Activated CD4-positive, alpha-beta T cell treated with anti-CD3 and anti-CD28 coated beads, Interleukin-2, amount 10 ng/mL, durations not matched to agents 7 days and 5 days (primary cell): ENCODE measurements around the gene MYOZ3. TPM values are rescaled to one million over a fixed set of nuclear protein-coding genes. Genes with fewer than 3 reads are reported as not detected.

Source experiments
- CTCF ChIA-PET: fragments of 350-600 bp; sonication (Branson Sonifier 250); formaldehyde crosslinking; loops from one replicate; lab custom pipeline; 2021; ENCODE audit warnings: antibody characterized with exemption; lab: Charles Lee
- POLR2A ChIA-PET: fragments of 350-600 bp; sonication (Branson Sonifier 250); formaldehyde crosslinking; loops from one replicate; lab custom pipeline; 2021; ENCODE audit warnings: antibody characterized with exemption; lab: Charles Lee
- DNase-seq: peaks from one replicate; pipeline ENCODE4 v3.0.0-alpha.2; 2020
- H3K27ac Mint-ChIP-seq: one replicate; pipeline ENCODE4 v1.8.0; 2021; ENCODE audit warnings: mild to moderate bottlenecking, moderate library complexity, mixed read lengths
- H3K27me3 Mint-ChIP-seq: one replicate; pipeline ENCODE4 v1.8.0; 2021; ENCODE audit warnings: mixed read lengths
- H3K36me3 Mint-ChIP-seq: one replicate; pipeline ENCODE4 v1.8.0; 2021; ENCODE audit warnings: low read depth, mixed read lengths
- H3K4me1 Mint-ChIP-seq: one replicate; pipeline ENCODE4 v1.8.0; 2021; ENCODE audit warnings: mixed read lengths
- H3K4me3 Mint-ChIP-seq: one replicate; pipeline ENCODE4 v1.8.0; 2021; ENCODE audit warnings: mild to moderate bottlenecking, moderate library complexity, mixed read lengths
- H3K9me3 Mint-ChIP-seq: one replicate; pipeline ENCODE4 v1.8.0; 2021; ENCODE audit warnings: mixed read lengths
- total RNA-seq, 2 experiments: library from RNA; stranded (reverse); gene quantifications; one replicate each; pipeline ENCODE4 v1.2.3, GENCODE V29; 2021

The MYOZ3 gene
- total RNA-seq, 2 experiments from 2014 or later, result 0.05 TPM; not detected in 1

DNA sequence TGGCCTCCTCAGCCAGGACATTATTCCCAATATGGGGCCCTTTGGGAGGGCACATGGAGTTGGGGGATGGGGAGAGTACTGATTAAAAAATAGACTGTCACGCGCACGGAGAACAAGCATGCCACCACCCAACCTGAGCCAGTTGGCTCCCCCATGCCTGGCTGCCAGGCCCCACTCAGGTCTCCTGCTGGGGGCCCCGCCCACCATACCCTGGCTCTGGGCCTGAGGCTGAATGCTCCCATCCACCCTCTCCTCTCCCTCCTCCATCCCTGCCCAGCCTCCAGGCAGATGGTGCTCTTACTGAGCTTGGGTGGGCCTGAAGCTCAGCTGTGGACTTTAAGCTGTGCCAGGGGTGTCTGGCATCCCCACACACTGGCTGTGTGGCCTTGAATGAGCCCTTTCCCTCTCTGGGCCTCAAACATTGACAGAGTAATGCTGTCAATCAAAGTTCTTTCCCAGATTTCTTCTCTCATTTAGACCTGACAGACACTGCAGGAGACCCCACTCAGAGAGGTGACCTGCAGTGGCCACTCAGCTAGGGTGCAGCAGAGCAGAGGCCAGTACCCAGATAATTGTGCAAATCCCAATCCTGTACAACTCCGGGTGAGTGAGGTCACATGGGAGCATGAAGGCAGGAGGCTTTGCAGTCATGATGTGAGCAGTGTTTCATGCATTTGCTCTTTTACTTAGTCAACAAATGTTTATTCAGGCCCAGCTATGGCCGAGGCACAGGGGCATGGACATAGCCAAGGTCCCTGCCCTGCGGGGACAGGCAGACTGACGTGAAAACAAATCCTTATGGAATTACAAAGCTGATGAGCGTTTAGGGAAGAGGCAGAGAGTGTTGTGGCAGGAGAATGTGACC lies 30.4 kb upstream of the MYOZ3 start:
- no peak for DNase-seq

DNA sequence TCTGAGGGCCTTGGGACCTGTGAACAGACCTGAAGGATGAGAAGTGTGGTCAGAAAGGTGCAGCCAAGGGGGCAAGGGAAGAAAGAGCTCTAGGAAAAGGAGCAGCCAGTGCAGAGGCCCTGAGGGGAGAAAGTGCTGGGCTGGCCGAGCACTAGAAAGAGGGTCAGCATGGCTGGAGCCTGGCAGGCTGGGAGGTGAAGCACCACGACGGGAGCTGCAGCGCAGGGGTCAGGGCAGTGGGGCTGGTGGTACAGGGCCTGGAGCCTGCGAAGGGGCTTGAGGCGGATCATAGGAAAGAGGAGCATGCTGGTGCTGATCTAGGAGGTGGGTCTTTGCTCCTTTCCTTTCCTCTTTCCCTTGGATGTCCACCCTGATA lies 29.7 kb upstream of the MYOZ3 start:
- POLR2A ChIA-PET, result no interaction called here
- no peak overlapping the region for H3K4me3 Mint-ChIP-seq
- no peaks in the 10 kb centered on the region for H3K36me3 Mint-ChIP-seq
- H3K27ac Mint-ChIP-seq, result no peak overlapping the region
- CTCF ChIA-PET, result no interaction called here
- H3K4me1 Mint-ChIP-seq, result no peaks in the 10 kb centered on the region
- H3K27me3 Mint-ChIP-seq, result peaks cover 10% of the 10 kb centered on the region
- no peak for DNase-seq
- no peaks in the 10 kb centered on the region for H3K9me3 Mint-ChIP-seq

More for the DNA sequence above, 30.4 kb upstream of the MYOZ3 start:
- Mint-ChIP-seq H3K36me3 (no peaks in the 10 kb centered on the region), H3K4me3 (no peak overlapping the region), H3K27ac (no peak overlapping the region), H3K4me1 (no peaks in the 10 kb centered on the region), H3K27me3 (peaks cover 12% of the 10 kb centered on the region), H3K9me3 (no peaks in the 10 kb centered on the region)
- POLR2A ChIA-PET, result no interaction called here
- CTCF ChIA-PET, result no interaction called here

DNA sequence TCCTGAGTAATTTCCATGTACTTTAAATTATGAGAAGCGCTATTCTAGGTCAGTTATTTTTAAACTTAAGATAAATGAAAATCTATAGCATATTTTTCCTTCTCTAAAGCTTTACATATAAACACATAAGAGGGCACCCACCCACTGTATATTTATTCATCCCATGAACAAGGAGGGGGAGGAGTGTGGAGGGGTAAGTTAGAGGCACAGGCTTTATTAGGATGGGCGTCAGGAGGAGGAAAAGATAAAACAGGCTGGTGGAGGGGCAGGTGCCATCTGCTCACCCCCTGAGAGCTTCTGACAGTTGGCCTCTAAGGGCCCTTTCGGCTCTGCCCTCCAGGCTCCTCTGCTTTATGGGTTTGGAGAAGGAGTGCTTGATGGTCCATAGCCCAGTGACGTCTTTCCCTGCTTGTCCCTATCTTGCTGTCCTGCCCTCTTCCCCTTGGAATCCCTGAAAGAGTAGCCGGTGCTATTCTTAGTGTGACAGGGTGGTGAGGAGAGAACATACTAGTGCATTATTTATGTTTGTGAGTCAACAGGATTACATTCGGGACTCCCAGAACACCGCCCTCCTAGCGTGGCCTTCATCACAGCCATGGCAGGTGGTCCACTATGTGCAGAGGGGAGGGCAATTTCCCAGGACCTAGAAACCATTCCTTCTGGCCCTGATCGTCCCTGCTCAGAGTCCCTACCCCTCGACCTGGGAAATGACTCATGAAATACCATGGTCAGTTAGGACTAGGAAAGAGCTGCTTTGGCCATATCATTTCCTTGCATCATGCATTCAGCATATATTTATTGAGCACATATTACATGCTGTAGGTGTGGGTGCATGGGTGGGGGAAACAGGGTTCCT lies 28.5 kb upstream of the MYOZ3 start:
- CTCF ChIA-PET, result no interaction called here
- DNase-seq, result no peak
- H3K4me1 Mint-ChIP-seq, result no peaks in the 10 kb centered on the region
- H3K9me3 Mint-ChIP-seq, result no peaks in the 10 kb centered on the region
- H3K4me3 Mint-ChIP-seq, result no peak overlapping the region
- no peaks in the 10 kb centered on the region for H3K36me3 Mint-ChIP-seq
- H3K27me3 Mint-ChIP-seq, result peaks cover 12% of the 10 kb centered on the region
- POLR2A ChIA-PET, result no interaction called here
- no peak overlapping the region for H3K27ac Mint-ChIP-seq

DNA sequence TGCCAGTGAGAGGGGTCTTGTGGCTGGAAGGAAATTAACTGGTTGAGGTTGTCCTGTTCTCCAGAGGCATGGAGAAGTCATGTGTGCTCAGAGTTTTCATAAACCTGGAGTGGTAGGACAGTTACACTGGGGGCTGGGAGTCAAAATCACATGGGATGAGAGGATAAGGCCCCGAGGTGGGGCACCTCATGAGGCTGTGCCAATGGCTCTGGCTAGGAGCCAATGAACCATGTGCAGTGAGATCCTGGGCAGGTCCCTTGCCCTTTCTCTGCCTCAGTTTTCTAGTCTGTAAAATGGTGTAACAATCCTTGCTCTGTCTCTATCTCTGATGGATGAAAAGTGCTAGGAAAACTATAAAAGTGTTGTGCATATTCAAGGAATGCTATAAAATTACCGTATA lies 27.6 kb upstream of the MYOZ3 start:
- H3K36me3 Mint-ChIP-seq, result no peaks in the 10 kb centered on the region
- no peaks in the 10 kb centered on the region for H3K9me3 Mint-ChIP-seq
- no peaks in the 10 kb centered on the region for H3K4me1 Mint-ChIP-seq
- ChIA-PET POLR2A (no interaction called here), CTCF (no interaction called here)
- no peak for DNase-seq
- no peak overlapping the region for H3K27ac Mint-ChIP-seq
- peaks cover 12% of the 10 kb centered on the region for H3K27me3 Mint-ChIP-seq
- no peak overlapping the region for H3K4me3 Mint-ChIP-seq

DNA sequence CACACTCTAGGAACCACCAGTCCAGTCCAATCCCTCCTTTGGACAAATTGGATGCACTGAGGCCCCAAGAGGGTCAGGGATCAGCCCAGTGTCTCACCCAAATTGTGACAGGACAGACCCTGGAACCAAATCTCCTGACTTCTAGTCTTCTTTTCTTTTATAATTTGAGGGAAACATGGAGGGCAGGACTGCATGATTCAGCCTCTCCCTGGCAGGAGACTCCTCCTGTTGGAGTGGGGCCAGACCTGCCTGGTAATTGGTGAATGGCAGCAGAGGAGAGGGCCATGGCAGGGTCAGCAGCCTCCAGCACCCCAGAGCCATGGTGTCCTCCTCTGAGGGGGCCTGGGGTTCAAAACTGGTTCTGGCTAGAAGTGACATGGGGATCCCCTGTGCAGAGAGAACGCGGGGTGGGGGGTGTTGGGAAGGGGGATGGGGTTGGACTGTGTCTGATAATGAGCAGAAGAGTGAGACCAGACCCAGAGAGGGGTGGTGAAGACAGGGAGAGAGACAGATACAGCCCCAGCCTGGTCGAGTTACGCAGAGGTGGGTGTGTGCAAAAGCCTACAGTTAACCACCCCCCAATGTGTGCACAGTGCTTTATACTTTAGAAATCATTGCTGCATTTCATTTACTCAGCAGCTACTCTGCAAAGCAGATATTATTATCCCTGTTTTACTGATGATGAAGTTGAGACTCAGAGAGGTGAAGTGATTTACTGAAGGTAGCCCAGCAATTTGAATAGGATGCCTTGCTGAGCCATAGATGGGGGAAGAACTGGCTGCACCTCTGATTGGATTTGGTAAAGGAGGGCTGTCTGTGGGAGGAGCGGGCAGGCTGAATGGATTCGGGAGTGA lies 24.4 kb upstream of the MYOZ3 start:
- Mint-ChIP-seq H3K36me3 (no peaks in the 10 kb centered on the region), H3K9me3 (no peaks in the 10 kb centered on the region), H3K27ac (no peak overlapping the region), H3K4me1 (no peaks in the 10 kb centered on the region), H3K27me3 (peaks cover 12% of the 10 kb centered on the region), H3K4me3 (no peak overlapping the region)
- ChIA-PET POLR2A (no interaction called here), CTCF (no interaction called here)
- DNase-seq, result no peak

DNA sequence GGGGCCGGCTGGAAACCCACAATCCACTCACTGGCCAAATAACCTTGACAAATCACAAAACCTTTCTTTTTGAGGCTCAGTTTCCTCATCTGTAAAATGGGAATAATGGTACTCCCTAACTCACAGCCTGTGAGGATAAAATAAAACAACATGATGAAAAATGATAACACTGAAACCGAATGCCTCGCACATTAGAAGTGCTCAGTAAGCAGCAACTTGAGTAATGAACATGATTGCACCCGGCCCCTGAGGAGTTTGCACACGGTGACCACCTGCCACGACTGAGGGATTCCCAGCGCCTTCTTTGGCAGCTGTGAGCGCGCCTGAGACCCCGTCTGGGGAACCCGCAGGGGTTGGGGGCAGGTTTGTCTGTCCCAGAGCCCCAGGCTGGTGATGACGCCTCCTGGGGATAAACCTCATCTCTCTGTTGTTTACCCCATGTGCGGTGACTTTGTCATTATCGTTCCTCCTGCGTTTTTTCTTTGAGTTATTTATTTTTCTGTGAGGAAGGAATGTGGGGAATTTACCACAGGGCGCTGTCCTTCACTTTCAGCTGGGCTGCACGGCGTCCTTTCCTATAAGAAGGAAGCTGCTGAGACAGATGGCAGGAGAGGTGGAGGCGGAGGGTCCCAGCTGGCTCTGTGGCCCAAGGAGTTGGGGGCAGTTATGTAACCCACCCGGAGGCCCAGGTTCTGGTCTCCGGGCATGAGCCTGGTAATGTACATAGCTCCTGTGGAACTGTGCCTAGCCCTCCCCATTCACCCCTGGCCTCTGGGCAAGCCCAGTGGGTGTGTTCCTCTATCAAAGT lies 23.6 kb upstream of the MYOZ3 start:
- Mint-ChIP-seq H3K4me1 (no peaks in the 10 kb centered on the region), H3K9me3 (no peaks in the 10 kb centered on the region), H3K27ac (no peak overlapping the region), H3K36me3 (no peaks in the 10 kb centered on the region), H3K4me3 (no peak overlapping the region), H3K27me3 (peaks cover 12% of the 10 kb centered on the region)
- DNase-seq, result no peak
- ChIA-PET POLR2A (no interaction called here), CTCF (no interaction called here)

DNA sequence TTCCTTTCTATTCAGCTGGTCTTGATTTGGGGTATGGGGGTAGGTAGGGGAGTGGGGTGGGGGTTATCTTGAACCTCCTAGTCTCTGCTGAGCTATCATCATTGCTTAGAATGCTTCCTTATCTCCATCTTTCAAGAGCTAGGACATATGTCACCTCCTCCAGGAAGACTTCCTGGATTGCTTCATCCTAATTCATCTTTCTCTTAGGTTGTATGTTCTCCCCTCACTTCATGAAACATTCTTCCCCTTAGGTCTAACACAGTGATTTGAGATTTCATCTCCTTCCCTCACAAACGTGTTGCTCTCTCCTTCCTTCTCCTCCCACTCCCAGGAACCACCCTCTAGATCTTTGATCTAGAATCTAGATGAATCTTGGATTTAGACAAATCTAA lies 23.0 kb upstream of the MYOZ3 start:
- DNase-seq, result no peak
- Mint-ChIP-seq H3K9me3 (no peaks in the 10 kb centered on the region), H3K4me3 (no peak overlapping the region), H3K27me3 (peaks cover 12% of the 10 kb centered on the region), H3K4me1 (no peaks in the 10 kb centered on the region), H3K36me3 (no peaks in the 10 kb centered on the region), H3K27ac (no peak overlapping the region)
- ChIA-PET CTCF (no interaction called here), POLR2A (no interaction called here)

DNA sequence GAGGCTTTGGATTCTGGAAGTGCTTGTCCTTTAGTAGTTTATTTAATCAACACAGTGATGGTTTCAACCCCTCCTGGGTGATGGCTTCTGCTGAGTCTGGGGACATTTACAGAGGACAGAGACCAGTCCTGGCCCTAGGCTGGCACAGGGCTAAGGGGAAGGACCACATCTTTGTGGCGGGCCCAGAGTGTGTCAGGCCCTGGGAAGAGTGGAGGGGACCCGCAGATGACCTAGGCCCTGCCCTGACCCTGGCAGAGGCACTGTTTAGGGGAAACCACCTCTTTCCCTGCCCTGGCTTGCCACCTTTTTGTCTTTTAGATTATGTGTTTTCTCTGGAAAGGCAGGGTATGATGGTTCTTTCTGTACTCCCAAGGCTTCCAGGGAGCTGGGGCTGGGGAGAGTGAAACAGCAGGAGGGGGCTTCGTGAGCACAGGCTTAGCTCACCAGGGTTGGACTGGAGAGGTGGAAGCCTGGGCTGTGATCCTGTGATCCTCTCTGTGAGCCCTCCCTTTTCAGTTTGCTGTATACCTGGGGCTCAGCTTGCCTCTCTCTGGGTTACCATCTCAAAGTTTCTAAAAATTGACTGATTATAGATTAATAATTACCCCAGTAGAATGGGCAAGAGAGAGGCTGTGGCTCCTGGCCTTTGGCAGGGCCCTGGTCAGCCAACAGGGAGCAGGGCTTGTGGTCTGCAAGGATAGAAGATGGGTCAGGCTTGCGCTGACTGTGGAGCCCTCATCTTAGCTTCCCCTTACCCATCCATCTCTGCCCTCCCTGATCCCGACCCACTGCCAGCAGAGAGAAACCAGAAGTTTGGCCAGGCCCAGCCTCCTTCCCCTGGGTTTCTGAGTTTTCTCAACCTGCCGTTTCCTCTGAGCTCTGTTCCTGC lies 22.3 kb upstream of the MYOZ3 start:
- H3K36me3 Mint-ChIP-seq, result no peaks in the 10 kb centered on the region
- POLR2A ChIA-PET, result no interaction called here
- DNase-seq, result no peak
- CTCF ChIA-PET, result no interaction called here
- no peaks in the 10 kb centered on the region for H3K9me3 Mint-ChIP-seq
- no peak overlapping the region for H3K4me3 Mint-ChIP-seq
- H3K27ac Mint-ChIP-seq, result no peak overlapping the region
- peaks cover 12% of the 10 kb centered on the region for H3K27me3 Mint-ChIP-seq
- H3K4me1 Mint-ChIP-seq, result no peaks in the 10 kb centered on the region

DNA sequence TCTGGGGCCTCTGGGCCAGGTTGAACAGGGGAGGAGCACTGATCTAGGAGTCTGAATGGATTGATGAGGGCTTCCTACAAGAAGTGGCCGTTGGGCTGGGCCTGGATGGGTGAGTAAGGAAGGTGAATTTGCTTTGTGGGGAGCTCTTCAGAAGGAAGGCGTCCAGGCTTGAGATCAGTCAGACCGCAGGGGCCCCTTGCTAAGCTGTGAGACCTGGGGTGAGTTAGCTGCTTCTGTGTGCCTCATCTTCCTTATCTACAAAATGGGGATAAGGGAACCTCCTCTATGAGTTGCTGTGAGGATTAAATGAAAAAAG lies 21.7 kb upstream of the MYOZ3 start:
- Mint-ChIP-seq H3K27ac (no peak overlapping the region), H3K9me3 (no peaks in the 10 kb centered on the region), H3K27me3 (peaks cover 12% of the 10 kb centered on the region), H3K4me1 (no peaks in the 10 kb centered on the region), H3K4me3 (no peak overlapping the region), H3K36me3 (no peaks in the 10 kb centered on the region)
- ChIA-PET CTCF (no interaction called here), POLR2A (interaction anchor here (0.6 kb wide), 1 partner anchor 61 kb away, joined by 3 read pairs; the partner anchor contains the start of gene RBM22)
- no peak for DNase-seq

DNA sequence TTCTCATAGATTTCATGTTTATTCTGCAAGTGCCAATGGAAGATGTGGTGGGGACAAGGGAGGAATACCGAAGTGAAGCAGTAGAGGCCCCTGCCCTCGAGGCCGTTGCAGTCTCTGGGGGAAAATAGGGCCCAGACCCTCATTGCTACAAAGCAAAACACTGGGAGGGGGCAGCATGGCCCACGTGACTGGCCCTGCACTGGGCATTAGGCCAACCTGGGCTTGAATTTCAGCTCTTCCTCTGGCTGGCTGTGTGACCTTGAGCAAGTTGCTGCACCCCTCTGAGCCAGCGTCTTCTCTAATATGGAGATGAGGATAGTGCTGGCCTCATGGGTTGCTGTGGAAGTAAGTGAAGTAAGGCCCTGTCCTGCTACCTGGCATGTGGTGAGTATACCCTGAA lies 21.3 kb upstream of the MYOZ3 start:
- H3K4me1 Mint-ChIP-seq, result no peaks in the 10 kb centered on the region
- H3K36me3 Mint-ChIP-seq, result no peaks in the 10 kb centered on the region
- peaks cover 12% of the 10 kb centered on the region for H3K27me3 Mint-ChIP-seq
- CTCF ChIA-PET, result no interaction called here
- no peak overlapping the region for H3K27ac Mint-ChIP-seq
- no peak for DNase-seq
- H3K9me3 Mint-ChIP-seq, result no peaks in the 10 kb centered on the region
- POLR2A ChIA-PET, result interaction anchor here (0.6 kb wide), 1 partner anchor 61 kb away, joined by 3 read pairs; the partner anchor contains the start of gene RBM22
- H3K4me3 Mint-ChIP-seq, result no peak overlapping the region

DNA sequence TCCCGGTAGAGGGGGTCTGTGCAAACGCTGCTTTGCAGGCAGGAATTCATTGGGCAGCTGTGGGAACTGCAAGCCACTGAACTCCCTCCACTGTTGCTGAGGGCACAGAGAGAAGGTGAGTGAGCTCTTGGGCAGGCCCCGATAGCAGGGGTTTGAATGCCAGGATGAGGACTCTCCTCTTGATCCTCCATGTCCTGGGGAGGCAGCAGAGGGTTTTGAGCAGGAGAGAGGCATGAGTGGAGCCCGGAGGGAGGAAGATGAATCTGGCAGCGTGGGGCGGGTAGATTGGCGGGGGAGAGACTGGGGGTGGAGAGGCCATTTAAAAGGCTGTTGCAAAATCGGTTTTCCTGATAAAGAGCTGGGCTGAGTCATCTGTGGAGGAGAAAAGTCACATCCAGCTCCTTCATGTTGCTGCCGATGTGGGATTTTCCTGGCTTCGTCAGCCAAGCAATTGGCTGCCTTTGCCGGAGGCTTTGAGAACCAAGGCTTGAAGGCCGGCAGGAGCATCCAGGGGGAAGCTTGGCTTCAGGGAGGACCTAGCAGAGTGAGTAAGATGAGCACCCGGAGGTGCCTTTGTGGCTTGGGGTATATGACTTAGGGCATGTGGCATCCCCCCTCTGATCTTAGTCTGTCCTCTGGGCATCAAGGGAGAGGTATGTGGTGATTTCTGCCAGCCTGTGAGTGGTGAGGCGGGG lies 20.6 kb upstream of the MYOZ3 start, which contains the start of gene SYNPO:
TSS of gene SYNPO (plus strand) at position 350 of the 695 bp plus-strand sequence. CDS start 7,616 bp downstream, outside the sequence.
- Mint-ChIP-seq H3K4me1 (no peaks in the 10 kb centered on the region), H3K27ac (no peak within 1 kb of the TSS), H3K27me3 (peaks cover 12% of the 10 kb centered on the region), H3K9me3 (no peaks in the 10 kb centered on the region), H3K4me3 (no peak within 1 kb of the TSS), H3K36me3 (no peaks in the 10 kb centered on the region)
- ChIA-PET POLR2A (no interaction called here), CTCF (no interaction called here)
- DNase-seq, result no peak
